ENCODE measurements around the gene PRKRIP1.

DNA sequence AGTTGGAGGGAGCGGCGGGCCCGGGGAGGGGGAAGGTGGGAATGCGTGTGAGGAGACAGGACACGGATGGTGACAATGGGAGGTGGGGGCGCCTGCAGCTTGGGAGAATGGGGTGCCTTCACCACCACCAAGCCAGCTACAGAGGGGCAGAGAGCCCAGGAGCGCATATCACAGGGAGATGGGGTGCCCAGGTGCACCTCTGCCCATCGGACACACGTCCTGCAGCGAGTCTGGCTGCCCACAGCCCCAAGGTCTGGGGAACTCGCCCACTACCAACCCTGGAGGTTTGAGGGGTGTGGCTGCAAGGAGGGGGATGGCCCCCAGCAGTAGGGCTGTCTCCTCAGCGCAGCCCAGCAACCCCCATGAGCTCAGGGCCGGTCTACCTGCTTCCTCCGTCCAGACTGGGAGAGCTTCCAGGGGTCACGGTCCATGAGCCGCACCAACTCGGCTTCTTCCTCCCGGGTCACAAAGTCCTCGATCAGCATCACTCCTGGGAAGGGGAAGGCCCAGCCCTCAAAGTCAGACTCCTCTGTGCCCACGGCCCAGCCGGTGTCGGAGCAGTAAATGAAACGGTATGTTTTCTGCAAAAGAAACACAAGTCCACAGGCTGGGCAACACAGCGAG lies 63.2 kb downstream of the PRKRIP1 start:
- TF ChIP-seq CTCF (IDR thresholded peaks at IDR 0.05; ENCODE audit: low read depth, low read length) (no peak), EZH2phosphoT487 (IDR thresholded peaks at IDR 0.05; ENCODE audit: low read depth) (no peak)
